Activated naive CD4-positive, alpha-beta T cell treated with anti-CD3 and anti-CD28 coated beads, Interleukin-2, amount 50 U/mL, for 24 hours (primary cell): ENCODE data around the gene ATP6AP1.

ENCODE experiments used
- H3K27ac Mint-ChIP-seq: one replicate; pipeline ENCODE4 v1.8.0; 2021; ENCODE audit warnings: mild to moderate bottlenecking, mixed read lengths
- H3K27me3 Mint-ChIP-seq: one replicate; pipeline ENCODE4 v1.8.0; 2021; ENCODE audit warnings: mixed read lengths
- H3K36me3 Mint-ChIP-seq: one replicate; pipeline ENCODE4 v1.8.0; 2021; ENCODE audit warnings: mixed read lengths
- H3K4me1 Mint-ChIP-seq: one replicate; pipeline ENCODE4 v1.8.0; 2021; ENCODE audit warnings: mixed read lengths
- H3K4me3 Mint-ChIP-seq: one replicate; pipeline ENCODE4 v1.8.0; 2021; ENCODE audit warnings: mild to moderate bottlenecking, mixed read lengths
- H3K9me3 Mint-ChIP-seq: one replicate; pipeline ENCODE4 v1.8.0; 2021; ENCODE audit warnings: mixed read lengths

The ATP6AP1 gene

GRCh38 chrX:154409222-154409871, 19.1 kb upstream of the ATP6AP1 start, which contains the start of gene DNASE1L1:
DNASE1L1 (minus strand) TSS chrX:154409254; CDS start chrX:154405568, 3,686 bp downstream.
- H3K36me3 Mint-ChIP-seq: no peaks in the 10 kb centered on the region
- H3K4me3 Mint-ChIP-seq: peak within 1 kb of the TSS; percentile 69
- H3K4me1 Mint-ChIP-seq: peaks cover 16% of the 10 kb centered on the region
- H3K9me3 Mint-ChIP-seq: no peaks in the 10 kb centered on the region
- H3K27ac Mint-ChIP-seq: no peak within 1 kb of the TSS
- no peaks in the 10 kb centered on the region for H3K27me3 Mint-ChIP-seq

GRCh38 chrX:154411981-154412340, 16.5 kb upstream of the ATP6AP1 start:
- H3K4me1 Mint-ChIP-seq: peaks cover 16% of the 10 kb centered on the region
- peak overlapping the region; percentile 70 for H3K27ac Mint-ChIP-seq
- H3K4me3 Mint-ChIP-seq: peak overlapping the region; percentile 81
- H3K9me3 Mint-ChIP-seq: no peaks in the 10 kb centered on the region
- H3K27me3 Mint-ChIP-seq: no peaks in the 10 kb centered on the region
- peaks cover 2% of the 10 kb centered on the region for H3K36me3 Mint-ChIP-seq

- H3K4me3 Mint-ChIP-seq: peak overlapping the region; percentile 81
- no peaks in the 10 kb centered on the region for H3K9me3 Mint-ChIP-seq
- H3K4me1 Mint-ChIP-seq: peaks cover 16% of the 10 kb centered on the region
- no peak overlapping the region for H3K27ac Mint-ChIP-seq
- peaks cover 2% of the 10 kb centered on the region for H3K36me3 Mint-ChIP-seq
- no peaks in the 10 kb centered on the region for H3K27me3 Mint-ChIP-seq
Measured at GRCh38 chrX:154412468-154412867, 16.0 kb upstream of the ATP6AP1 start.

GRCh38 chrX:154413142-154413541, 15.3 kb upstream of the ATP6AP1 start:
- Mint-ChIP-seq H3K4me1 (peaks cover 16% of the 10 kb centered on the region), H3K36me3 (peaks cover 2% of the 10 kb centered on the region), H3K27ac (no peak overlapping the region), H3K27me3 (no peaks in the 10 kb centered on the region), H3K4me3 (peak overlapping the region; percentile 81), H3K9me3 (no peaks in the 10 kb centered on the region)

- Mint-ChIP-seq H3K9me3 (no peaks in the 10 kb centered on the region), H3K4me1 (peaks cover 5% of the 10 kb centered on the region), H3K36me3 (peaks cover 2% of the 10 kb centered on the region), H3K27ac (no peak overlapping the region), H3K27me3 (no peaks in the 10 kb centered on the region), H3K4me3 (no peak overlapping the region)
Measured at GRCh38 chrX:154417157-154417556, 11.3 kb upstream of the ATP6AP1 start.

GRCh38 chrX:154419189-154419588, 9.3 kb upstream of the ATP6AP1 start:
- H3K9me3 Mint-ChIP-seq: no peaks in the 10 kb centered on the region
- peaks cover 4% of the 10 kb centered on the region for H3K4me1 Mint-ChIP-seq
- no peak overlapping the region for H3K4me3 Mint-ChIP-seq
- H3K27ac Mint-ChIP-seq: no peak overlapping the region
- H3K27me3 Mint-ChIP-seq: no peaks in the 10 kb centered on the region
- H3K36me3 Mint-ChIP-seq: peaks cover 2% of the 10 kb centered on the region

GRCh38 chrX:154419688-154420401, 8.6 kb upstream of the ATP6AP1 start:
- Mint-ChIP-seq H3K4me1 (peaks cover 8% of the 10 kb centered on the region), H3K27ac (no peak overlapping the region), H3K36me3 (peaks cover 2% of the 10 kb centered on the region), H3K4me3 (no peak overlapping the region), H3K27me3 (no peaks in the 10 kb centered on the region), H3K9me3 (no peaks in the 10 kb centered on the region)

GRCh38 chrX:154420402-154420756, 8.1 kb upstream of the ATP6AP1 start:
- H3K27me3 Mint-ChIP-seq: no peaks in the 10 kb centered on the region
- no peak overlapping the region for H3K4me3 Mint-ChIP-seq
- H3K4me1 Mint-ChIP-seq: peaks cover 8% of the 10 kb centered on the region
- H3K36me3 Mint-ChIP-seq: no peaks in the 10 kb centered on the region
- no peaks in the 10 kb centered on the region for H3K9me3 Mint-ChIP-seq
- H3K27ac Mint-ChIP-seq: no peak overlapping the region

- Mint-ChIP-seq H3K4me1 (peaks cover 22% of the 10 kb centered on the region), H3K27ac (peak overlapping the region; percentile 35), H3K4me3 (no peak overlapping the region)
Measured at GRCh38 chrX:154426916-154427770, 1.3 kb upstream of the ATP6AP1 start.

GRCh38 chrX:154429711-154430110, 1.2 kb downstream of the ATP6AP1 start:
- Mint-ChIP-seq H3K27ac (peak overlapping the region; percentile 72), H3K4me1 (peaks cover 14% of the 10 kb centered on the region), H3K4me3 (peak overlapping the region; percentile 81), H3K36me3 (no peaks in the 10 kb centered on the region), H3K9me3 (no peaks in the 10 kb centered on the region), H3K27me3 (no peaks in the 10 kb centered on the region)

More at GRCh38 chrX:154426916-154427770, 1.3 kb upstream of the ATP6AP1 start:
- no peaks in the 10 kb centered on the region for H3K36me3 Mint-ChIP-seq
- H3K9me3 Mint-ChIP-seq: no peaks in the 10 kb centered on the region
- H3K27me3 Mint-ChIP-seq: no peaks in the 10 kb centered on the region

- no peaks in the 10 kb centered on the region for H3K27me3 Mint-ChIP-seq
- peak overlapping the region; percentile 23 for H3K4me3 Mint-ChIP-seq
- H3K9me3 Mint-ChIP-seq: no peaks in the 10 kb centered on the region
- no peak overlapping the region for H3K27ac Mint-ChIP-seq
- H3K36me3 Mint-ChIP-seq: no peaks in the 10 kb centered on the region
- H3K4me1 Mint-ChIP-seq: peaks cover 14% of the 10 kb centered on the region
Measured at GRCh38 chrX:154430479-154430878, 2.0 kb downstream of the ATP6AP1 start.

GRCh38 chrX:154430916-154431315, 2.4 kb downstream of the ATP6AP1 start:
- H3K27ac Mint-ChIP-seq: no peak overlapping the region
- no peak overlapping the region for H3K4me3 Mint-ChIP-seq
- H3K27me3 Mint-ChIP-seq: no peaks in the 10 kb centered on the region
- H3K4me1 Mint-ChIP-seq: peaks cover 14% of the 10 kb centered on the region
- no peaks in the 10 kb centered on the region for H3K9me3 Mint-ChIP-seq
- H3K36me3 Mint-ChIP-seq: no peaks in the 10 kb centered on the region

- Mint-ChIP-seq H3K4me1 (peaks cover 18% of the 10 kb centered on the region), H3K9me3 (no peaks in the 10 kb centered on the region), H3K36me3 (no peaks in the 10 kb centered on the region), H3K4me3 (no peak overlapping the region), H3K27ac (no peak overlapping the region), H3K27me3 (no peaks in the 10 kb centered on the region)
Measured at GRCh38 chrX:154431341-154431740, 2.9 kb downstream of the ATP6AP1 start.

- H3K4me3 Mint-ChIP-seq: no peak overlapping the region
- no peaks in the 10 kb centered on the region for H3K36me3 Mint-ChIP-seq
- no peaks in the 10 kb centered on the region for H3K9me3 Mint-ChIP-seq
- H3K4me1 Mint-ChIP-seq: peaks cover 19% of the 10 kb centered on the region
- H3K27me3 Mint-ChIP-seq: no peaks in the 10 kb centered on the region
- H3K27ac Mint-ChIP-seq: no peak overlapping the region
Measured at GRCh38 chrX:154432210-154432609, 3.7 kb downstream of the ATP6AP1 start.

- Mint-ChIP-seq H3K27me3 (no peaks in the 10 kb centered on the region), H3K4me1 (peaks cover 24% of the 10 kb centered on the region), H3K4me3 (no peak overlapping the region), H3K36me3 (no peaks in the 10 kb centered on the region), H3K9me3 (no peaks in the 10 kb centered on the region), H3K27ac (peak overlapping the region; percentile 41)
Measured at GRCh38 chrX:154433605-154434004, 5.1 kb downstream of the ATP6AP1 start.
